ENCODE results near the gene GPR31. TPM values are rescaled to one million over a fixed set of nuclear protein-coding genes. Genes with fewer than 3 reads are reported as not detected.

Gene GPR31
- total and polyA plus RNA-seq, 2 donors (not counting 1 experiment from before 2014, with no cell fraction given), result not detected

GRCh38 chr6:167113047-167113754 lies 44.6 kb downstream of the GPR31 start:
- no peaks in the 10 kb centered on the region for H3K27me3 ChIP-seq (ENCODE audit: control insufficient read depth, insufficient read depth, low read length)
- H3K9me3 ChIP-seq (ENCODE audit: control insufficient read depth, insufficient read depth, low read depth, low read length), result no peaks in the 10 kb centered on the region
- no peaks in the 10 kb centered on the region for H3K4me1 ChIP-seq (ENCODE audit: control insufficient read depth, extremely low read depth, insufficient read depth, low read length)
- H3K4me3 ChIP-seq (replicated peaks in 1 of 4; ENCODE audit: control extremely low read depth in 1 of 4, insufficient read depth in 1 of 4, low read depth in 3 of 4, low read length in 4 of 4), result no peak overlapping the region
- no peak overlapping the region for H3K27ac ChIP-seq (ENCODE audit: insufficient read depth, low read length)
- no peak overlapping the region for H2AFZ ChIP-seq (ENCODE audit: low read length)
- H3K79me2 ChIP-seq (ENCODE audit: control insufficient read depth, insufficient read depth, low read length), result no peaks in the 10 kb centered on the region
- H4K20me1 ChIP-seq (ENCODE audit: control insufficient read depth, extremely low read depth, insufficient read depth, low read length), result no peaks in the 10 kb centered on the region
- no peak overlapping the region for H3K4me2 ChIP-seq (ENCODE audit: extremely low read depth, insufficient read depth, low read length)
- H3K36me3 ChIP-seq (ENCODE audit: control insufficient read depth, insufficient read depth, low read length), result no peaks in the 10 kb centered on the region
- H3K9ac ChIP-seq (ENCODE audit: insufficient read depth, low read length), result no peak overlapping the region
- DNase-seq (ENCODE audit: low read depth in 2 of 2), result no peak
- no peak for TF ChIP-seq EZH2 (IDR thresholded peaks at IDR 0.05; ENCODE audit: low read length, missing control alignments)
- TF ChIP-seq CTCF (conservative IDR thresholded peaks at IDR 0.05 in 1 of 2, IDR thresholded peaks at IDR 0.05 in 1 of 2; ENCODE audit: low read depth in 1 of 2, low read length in 2 of 2), result no peak

- no peak overlapping the region for H2AFZ ChIP-seq (ENCODE audit: low read length)
- no peak for TF ChIP-seq CTCF (conservative IDR thresholded peaks at IDR 0.05 in 1 of 2, IDR thresholded peaks at IDR 0.05 in 1 of 2; ENCODE audit: low read depth in 1 of 2, low read length in 2 of 2)
- no peak for TF ChIP-seq EZH2 (IDR thresholded peaks at IDR 0.05; ENCODE audit: low read length, missing control alignments)
- no peak for DNase-seq (ENCODE audit: low read depth in 2 of 2)
- H3K79me2 ChIP-seq (ENCODE audit: control insufficient read depth, insufficient read depth, low read length), result no peaks in the 10 kb centered on the region
- H3K4me3 ChIP-seq (replicated peaks in 1 of 4; ENCODE audit: control extremely low read depth in 1 of 4, insufficient read depth in 1 of 4, low read depth in 3 of 4, low read length in 4 of 4), result no peak overlapping the region
- no peaks in the 10 kb centered on the region for H3K9me3 ChIP-seq (ENCODE audit: control insufficient read depth, insufficient read depth, low read depth, low read length)
- H3K27ac ChIP-seq (ENCODE audit: insufficient read depth, low read length), result no peak overlapping the region
- H3K4me2 ChIP-seq (ENCODE audit: extremely low read depth, insufficient read depth, low read length), result no peak overlapping the region
- H4K20me1 ChIP-seq (ENCODE audit: control insufficient read depth, extremely low read depth, insufficient read depth, low read length), result no peaks in the 10 kb centered on the region
- H3K27me3 ChIP-seq (ENCODE audit: control insufficient read depth, insufficient read depth, low read length), result no peaks in the 10 kb centered on the region
- no peaks in the 10 kb centered on the region for H3K4me1 ChIP-seq (ENCODE audit: control insufficient read depth, extremely low read depth, insufficient read depth, low read length)
- H3K9ac ChIP-seq (ENCODE audit: insufficient read depth, low read length), result no peak overlapping the region
- no peaks in the 10 kb centered on the region for H3K36me3 ChIP-seq (ENCODE audit: control insufficient read depth, insufficient read depth, low read length)
Measured at GRCh38 chr6:167112421-167112820, 45.4 kb downstream of the GPR31 start.

- Histone ChIP-seq H2AFZ (ENCODE audit: low read length) (no peak overlapping the region), H3K9me3 (ENCODE audit: control insufficient read depth, insufficient read depth, low read depth, low read length) (no peaks in the 10 kb centered on the region), H3K79me2 (ENCODE audit: control insufficient read depth, insufficient read depth, low read length) (no peaks in the 10 kb centered on the region), H3K27ac (ENCODE audit: insufficient read depth, low read length) (no peak overlapping the region), H3K4me1 (ENCODE audit: control insufficient read depth, extremely low read depth, insufficient read depth, low read length) (no peaks in the 10 kb centered on the region), H3K9ac (ENCODE audit: insufficient read depth, low read length) (no peak overlapping the region), H3K36me3 (ENCODE audit: control insufficient read depth, insufficient read depth, low read length) (no peaks in the 10 kb centered on the region), H3K27me3 (ENCODE audit: control insufficient read depth, insufficient read depth, low read length) (no peaks in the 10 kb centered on the region), H4K20me1 (ENCODE audit: control insufficient read depth, extremely low read depth, insufficient read depth, low read length) (no peaks in the 10 kb centered on the region), H3K4me2 (ENCODE audit: extremely low read depth, insufficient read depth, low read length) (no peak overlapping the region), H3K4me3 (replicated peaks in 1 of 4; ENCODE audit: control extremely low read depth in 1 of 4, insufficient read depth in 1 of 4, low read depth in 3 of 4, low read length in 4 of 4) (no peak overlapping the region)
- TF ChIP-seq EZH2 (IDR thresholded peaks at IDR 0.05; ENCODE audit: low read length, missing control alignments) (no peak), CTCF (conservative IDR thresholded peaks at IDR 0.05 in 1 of 2, IDR thresholded peaks at IDR 0.05 in 1 of 2; ENCODE audit: low read depth in 1 of 2, low read length in 2 of 2) (no peak)
- DNase-seq (ENCODE audit: low read depth in 2 of 2), result no peak
Measured at GRCh38 chr6:167111597-167111996, 46.2 kb downstream of the GPR31 start.

All from fibroblast of lung (primary cell).